ENCODE measurements around the gene ZBTB8A.

ZBTB8A gene

GRCh38 chr1:32650248-32650751, 111.1 kb downstream of the ZBTB8A start, which contains the start of gene ZBTB8OS:
TSS of gene ZBTB8OS (minus strand) at chr1:32650550. CDS start at chr1:32650529, 21 bp downstream.
- H3K27ac ChIP-seq = peak within 1 kb of the TSS; percentile 94
- TF ChIP-seq CTCF (conservative IDR thresholded peaks at IDR 0.05; ENCODE audit: low read depth) = no peak
- ChIA-PET POLR2A (ENCODE audit: low non-redundant PET) (interaction anchor here (0.8 to 0.9 kb wide), 2 partner anchors 11 to 14 kb away, joined by 3 to 5 read pairs; no protein-coding TSS in a partner anchor), CTCF (interaction anchor here (0.5 to 0.6 kb wide), 2 partner anchors 25 to 56 kb away, joined by 3 read pairs; no protein-coding TSS in a partner anchor)
- DNase-seq (ENCODE audit: low spot score) = peak; percentile 95

- DNase-seq (ENCODE audit: low spot score) = peak; percentile 98
- peak within 1 kb of the TSS; percentile 94 for H3K27ac ChIP-seq
- CTCF ChIA-PET = interaction anchor here (0.5 to 0.6 kb wide), 2 partner anchors 26 to 55 kb away, joined by 3 read pairs; no protein-coding TSS in a partner anchor
- POLR2A ChIA-PET (ENCODE audit: low non-redundant PET) = interaction anchor here (0.5 to 0.9 kb wide), 3 partner anchors 11 to 51 kb away, joined by 3 to 5 read pairs (median 3); no protein-coding TSS in a partner anchor
- TF ChIP-seq CTCF (conservative IDR thresholded peaks at IDR 0.05; ENCODE audit: low read depth) = no peak
Observed at GRCh38 chr1:32650752-32651460, 111.7 kb downstream of the ZBTB8A start, which contains the start of gene RBBP4. TSS of gene RBBP4 (plus strand) at chr1:32651208. CDS start at chr1:32651307, 99 bp downstream.

GRCh38 chr1:32651461-32652073, 112.3 kb downstream of the ZBTB8A start:
- no peak for DNase-seq (ENCODE audit: low spot score)
- CTCF ChIA-PET = no interaction called here
- TF ChIP-seq CTCF (conservative IDR thresholded peaks at IDR 0.05; ENCODE audit: low read depth) = no peak
- POLR2A ChIA-PET (ENCODE audit: low non-redundant PET) = interaction anchor here (0.5 to 0.9 kb wide), 4 partner anchors 9 to 50 kb away, joined by 3 to 10 read pairs (median 4); no protein-coding TSS in a partner anchor
- H3K27ac ChIP-seq = peak overlapping the region; percentile 94

GRCh38 chr1:32652244-32652962, 113.2 kb downstream of the ZBTB8A start:
- ChIA-PET POLR2A (ENCODE audit: low non-redundant PET) (no interaction called here), CTCF (no interaction called here)
- no peak for DNase-seq (ENCODE audit: low spot score)
- TF ChIP-seq CTCF (conservative IDR thresholded peaks at IDR 0.05; ENCODE audit: low read depth) = no peak
- H3K27ac ChIP-seq = peak overlapping the region; percentile 34
